Bladder microvascular endothelial cell (primary cell): ENCODE results near the gene ISG15. TPM values are rescaled to one million over a fixed set of nuclear protein-coding genes. Genes with fewer than 3 reads are reported as not detected.

ENCODE experiments used
- total RNA-seq: library from RNA; depleted of rRNA; stranded (reverse); fragments of >200 nt; gene quantifications from 2 replicates; pipeline ENCODE4 v1.2.3, GENCODE V29; 2014

ISG15 gene
- 87.4 and 256 TPM in 2 replicates for total RNA-seq

GRCh38 chr1:1013105-1013921 is at the start of gene ISG15:
Gene ISG15 (plus strand): TSS chr1:1013497. CDS start chr1:1013574, 77 bp downstream.

GRCh38 chr1:966135-966703 is 47.1 kb upstream of the ISG15 start, which contains the start of gene PLEKHN1:
Gene PLEKHN1 (plus strand): TSS chr1:966482. CDS start chr1:966532, 50 bp downstream.

GRCh38 chr1:981955-982558 is 31.2 kb upstream of the ISG15 start, which contains the start of gene PERM1:
Gene PERM1 (minus strand): TSS chr1:982093. CDS start chr1:981029, 1,064 bp downstream.

GRCh38 chr1:999725-1000356 is 13.5 kb upstream of the ISG15 start, which contains the start of gene HES4:
Gene HES4 (minus strand): TSS chr1:1000097. CDS start chr1:999973, 124 bp downstream.

GRCh38 chr1:1020000-1020404 is 6.7 kb downstream of the ISG15 start, which contains the start of gene AGRN:
Gene AGRN (plus strand): TSS chr1:1020120. CDS start chr1:1020173, 53 bp downstream.

Other genes with a start within 250 kb of the ISG15 start
- gene SAMD11, start 89.6 kb upstream of the ISG15 start, total RNA-seq = not detected in 2 replicates
- gene NOC2L, start 54.2 kb upstream of the ISG15 start, total RNA-seq = 65.4 and 87.5 TPM in 2 replicates
- gene KLHL17, start 52.9 kb upstream of the ISG15 start, total RNA-seq = 3.7 and 8.5 TPM in 2 replicates
- 0.16 and 0.31 TPM in 2 replicates for gene PLEKHN1, start 47.0 kb upstream of the ISG15 start, total RNA-seq
- not detected in 2 replicates for gene PERM1, start 31.4 kb upstream of the ISG15 start, total RNA-seq
- gene HES4, start 13.4 kb upstream of the ISG15 start, total RNA-seq = 19.6 and 32.3 TPM in 2 replicates
- gene AGRN, start 6.6 kb downstream of the ISG15 start, total RNA-seq = 97.1 and 238 TPM in 2 replicates
- gene RNF223, start 60.8 kb downstream of the ISG15 start, total RNA-seq = not detected in 2 replicates
- gene C1orf159, start 102.6 kb downstream of the ISG15 start, total RNA-seq = 6.2 and 9.3 TPM in 2 replicates
- not detected in 2 replicates for gene TTLL10, start 160.4 kb downstream of the ISG15 start, total RNA-seq
- gene TNFRSF18, start 193.1 kb downstream of the ISG15 start, total RNA-seq = 1.0 TPM in 1 of 2 replicates, not detected in the other
- gene TNFRSF4, start 200.7 kb downstream of the ISG15 start, total RNA-seq = 2.1 and 7.7 TPM in 2 replicates
- gene SDF4, start 218.5 kb downstream of the ISG15 start, total RNA-seq = 89.2 and 155 TPM in 2 replicates
- 16.5 and 25.5 TPM in 2 replicates for gene B3GALT6, start 218.7 kb downstream of the ISG15 start, total RNA-seq
- gene C1QTNF12, start 233.2 kb downstream of the ISG15 start, total RNA-seq = 0.32 and 0.57 TPM in 2 replicates